Stimulated activated CD8-positive, alpha-beta memory T cell treated with anti-CD3 and anti-CD28 coated beads, Interleukin-4, amount 100 ng/mL, for 24 hours (primary cell): ENCODE results near the gene DNAH1.

ENCODE experiments used
- DNase-seq: peaks from one replicate; pipeline ENCODE4 v3.0.0-alpha.2; 2020; ENCODE audit warnings: low read depth

DNAH1 gene

GRCh38 chr3:52403271-52403841 is 87.2 kb downstream of the DNAH1 start:
- DNase-seq: no peak

GRCh38 chr3:52403955-52404354 is 87.8 kb downstream of the DNAH1 start:
- DNase-seq: no peak

- DNase-seq: no peak
Measured at GRCh38 chr3:52404391-52404790, 88.3 kb downstream of the DNAH1 start.

GRCh38 chr3:52405066-52405465 is 88.9 kb downstream of the DNAH1 start:
- DNase-seq: no peak

DNA sequence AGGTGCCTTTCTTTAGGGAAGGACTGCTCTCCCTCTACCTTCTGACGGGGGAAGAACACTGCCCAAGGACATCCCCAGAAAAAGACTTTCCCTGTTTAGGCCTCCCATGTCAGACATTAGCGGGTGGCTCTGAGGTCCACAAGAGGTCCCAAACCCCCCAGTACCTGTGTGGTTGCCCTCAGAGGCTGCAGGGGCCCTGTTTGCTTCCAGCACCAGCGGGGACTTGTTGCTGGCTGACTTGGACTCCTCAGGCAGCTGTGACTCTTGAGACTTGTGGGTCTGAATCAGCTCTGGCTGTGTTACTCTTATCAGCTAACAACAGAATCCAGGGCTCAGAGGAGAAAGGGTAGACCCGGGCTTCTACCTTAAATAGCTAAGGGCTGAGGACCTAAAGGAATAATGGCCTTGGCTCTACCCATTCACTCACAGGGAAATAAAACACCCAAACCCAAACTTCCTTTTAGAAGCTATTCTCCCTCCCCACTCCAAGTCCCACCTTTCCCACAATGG is 89.5 kb downstream of the DNAH1 start:
- DNase-seq: no peak

DNA sequence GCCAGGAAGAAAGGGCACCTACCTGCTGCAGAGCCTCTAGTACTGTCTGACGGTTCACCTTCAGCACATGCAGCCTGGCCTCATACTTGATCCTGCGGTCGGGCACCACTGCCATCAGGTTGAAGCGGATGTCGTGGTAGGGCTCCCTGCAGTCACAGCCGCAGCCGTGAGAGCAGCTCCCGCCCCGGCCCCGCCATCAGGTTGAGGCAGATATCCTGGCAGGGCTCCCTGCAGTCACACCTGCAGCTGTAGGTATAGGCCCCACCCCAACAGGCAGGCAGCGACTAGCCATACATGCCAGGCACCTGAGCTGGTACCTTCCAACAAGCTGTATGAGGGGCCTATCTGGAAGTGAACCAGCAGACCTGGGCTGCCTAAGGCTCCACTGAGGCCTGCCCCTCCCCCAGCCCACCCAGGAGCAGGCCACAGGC is 90.1 kb downstream of the DNAH1 start:
- no peak for DNase-seq

DNA sequence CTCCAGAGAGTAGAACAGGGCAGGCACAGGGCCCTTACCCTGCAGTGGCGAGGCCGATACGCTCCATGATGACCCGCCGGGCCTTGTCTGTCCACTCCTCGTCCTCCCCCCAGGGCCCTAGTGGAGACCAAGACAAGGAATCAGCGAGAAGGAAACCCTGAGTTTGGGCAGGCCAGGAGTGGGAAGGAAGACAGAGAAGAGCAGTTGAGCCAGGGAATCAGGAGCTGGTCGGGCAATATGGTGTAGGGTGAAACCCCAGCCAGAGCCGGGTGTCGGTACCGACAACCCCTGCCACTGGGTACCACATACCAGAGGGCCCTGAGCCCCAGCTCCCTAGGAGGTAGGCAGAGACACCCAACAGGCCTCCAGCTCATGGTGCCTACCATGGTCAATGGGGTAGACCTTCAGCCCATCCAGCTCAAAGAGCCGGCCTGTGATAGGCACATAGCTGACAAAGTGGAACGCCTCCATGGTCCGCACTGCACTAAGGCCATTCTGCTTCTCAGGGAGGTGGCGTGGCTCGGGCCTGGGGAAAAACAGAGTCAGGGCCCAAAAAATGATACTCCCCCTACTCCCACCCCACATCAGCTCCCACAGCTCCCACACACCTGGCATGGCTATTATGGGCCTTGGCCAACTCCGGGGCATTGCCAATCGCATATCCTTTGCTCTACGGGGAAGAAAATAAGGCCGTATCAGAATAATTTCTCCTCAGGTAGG is 90.8 kb downstream of the DNAH1 start:
- DNase-seq: no peak

DNA sequence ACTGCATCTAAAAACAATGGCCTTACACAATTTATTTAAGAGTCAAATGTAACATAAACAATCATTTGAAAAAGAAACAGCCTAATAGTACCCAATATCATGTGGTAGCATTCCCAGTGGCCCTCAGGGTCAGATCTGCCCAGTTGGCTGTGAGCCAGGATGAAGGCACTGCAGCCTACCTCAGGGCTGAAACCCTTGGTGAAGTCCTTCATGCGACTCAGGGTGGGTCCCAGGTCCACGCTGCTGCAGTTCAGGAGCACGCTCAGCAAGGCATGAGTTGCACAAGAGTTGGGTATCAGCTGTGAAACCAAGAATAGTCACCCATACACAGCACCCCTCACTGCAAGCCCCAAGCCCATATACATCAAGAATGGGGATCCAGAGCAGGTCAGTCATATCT is 91.7 kb downstream of the DNAH1 start:
- DNase-seq: no peak

GRCh38 chr3:52408466-52408865 is 92.3 kb downstream of the DNAH1 start:
- no peak for DNase-seq

DNA sequence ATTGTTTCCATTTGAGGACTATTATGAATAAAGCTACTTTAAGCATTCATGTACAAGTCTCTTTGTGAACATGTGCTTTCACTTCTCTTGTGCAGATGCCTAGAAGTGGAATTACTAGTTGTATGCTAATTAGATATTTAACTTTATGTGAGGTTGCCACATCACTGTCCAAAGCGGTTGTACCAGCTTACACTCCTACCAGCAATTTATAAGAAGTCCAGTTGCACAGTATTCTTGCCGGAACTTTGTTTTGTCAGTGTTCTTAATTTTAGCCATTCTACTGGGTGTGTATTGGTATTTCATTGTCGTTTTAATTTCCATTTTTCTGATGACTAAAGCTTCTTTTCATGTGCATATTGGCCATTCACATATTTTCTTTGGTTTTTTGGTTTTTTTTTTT is 99.7 kb downstream of the DNAH1 start:
- no peak for DNase-seq

GRCh38 chr3:52420388-52420787 is 104.3 kb downstream of the DNAH1 start:
- DNase-seq: no peak

DNA sequence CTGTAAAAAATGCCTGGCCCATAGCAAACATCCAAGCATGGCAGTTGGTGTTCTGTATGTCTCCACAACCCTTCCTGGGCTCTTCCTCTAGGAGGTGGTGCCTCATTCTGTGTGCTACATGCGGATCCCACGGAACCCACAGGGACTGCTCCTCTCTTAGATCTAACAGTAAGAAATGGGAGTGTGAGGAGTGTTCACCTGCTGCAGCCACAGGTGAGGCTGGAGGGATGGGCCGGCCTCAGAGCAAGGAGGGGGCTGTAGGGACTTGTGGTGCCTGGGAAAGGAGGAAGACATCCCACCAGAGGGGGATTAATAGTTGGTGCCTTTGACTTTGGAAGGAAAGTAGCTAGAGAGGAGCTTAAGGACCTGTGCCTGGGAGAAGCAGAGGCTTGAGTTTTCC is 106.5 kb downstream of the DNAH1 start:
- DNase-seq: no peak

DNA sequence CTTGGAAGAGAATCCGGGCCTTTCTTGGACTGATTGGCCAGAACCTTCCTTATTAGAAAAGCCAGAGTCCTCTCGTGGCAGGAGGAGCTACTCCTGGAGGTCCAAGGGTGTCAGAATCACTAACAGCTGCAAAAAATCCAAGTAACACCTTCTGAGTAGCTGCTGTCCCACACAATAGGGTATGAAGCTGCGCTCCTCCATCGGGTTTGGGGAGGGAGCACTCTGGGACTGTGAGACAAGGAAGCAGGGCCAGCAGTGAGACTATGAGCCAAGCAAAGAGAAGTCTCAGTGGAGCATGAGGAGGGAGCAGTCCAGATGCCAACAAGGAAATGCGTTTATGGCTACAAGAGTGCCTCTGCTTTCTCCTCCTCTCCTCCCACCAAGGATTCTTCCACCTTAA is 107.1 kb downstream of the DNAH1 start:
- no peak for DNase-seq

GRCh38 chr3:52428151-52429005 is 112.3 kb downstream of the DNAH1 start:
- DNase-seq: no peak

- no peak for DNase-seq
Measured at GRCh38 chr3:52429031-52429430, 112.9 kb downstream of the DNAH1 start.

- no peak for DNase-seq
Measured at GRCh38 chr3:52429779-52430415, 113.8 kb downstream of the DNAH1 start.

GRCh38 chr3:52430416-52430810 is 114.3 kb downstream of the DNAH1 start:
- no peak for DNase-seq

- no peak for DNase-seq
Measured at GRCh38 chr3:52431459-52432223, 115.5 kb downstream of the DNAH1 start.

GRCh38 chr3:52432225-52432624 is 116.1 kb downstream of the DNAH1 start:
- DNase-seq: no peak

GRCh38 chr3:52432691-52433141 is 116.6 kb downstream of the DNAH1 start:
- no peak for DNase-seq

- no peak for DNase-seq
Measured at GRCh38 chr3:52433328-52433995, 117.3 kb downstream of the DNAH1 start.
